Tongue (tissue), 3 donors: ENCODE measurements around the gene OR7G3. TPM values are rescaled to one million over a fixed set of nuclear protein-coding genes. Genes with fewer than 3 reads are reported as not detected.
A peak's percentile ranks its signal among the peaks of the same experiment; 100 is the strongest.

Source experiments
- DNase-seq: peaks from one replicate; pipeline ENCODE4 v3.0.0-alpha.2; 2015
- small RNA-seq: library from RNA; depleted of rRNA; stranded (forward); fragments of <200 nt; gene quantifications from one replicate; pipeline ENCODE3, GENCODE V24; 2014; ENCODE audit warnings: low replicate concordance
- total RNA-seq: library from RNA; depleted of rRNA; stranded (reverse); fragments of >200 nt; gene quantifications from one replicate; pipeline ENCODE4 v1.2.3, GENCODE V29; 2014

The OR7G3 gene
- total RNA-seq, 1 donor from 2014 or later: not detected

DNA sequence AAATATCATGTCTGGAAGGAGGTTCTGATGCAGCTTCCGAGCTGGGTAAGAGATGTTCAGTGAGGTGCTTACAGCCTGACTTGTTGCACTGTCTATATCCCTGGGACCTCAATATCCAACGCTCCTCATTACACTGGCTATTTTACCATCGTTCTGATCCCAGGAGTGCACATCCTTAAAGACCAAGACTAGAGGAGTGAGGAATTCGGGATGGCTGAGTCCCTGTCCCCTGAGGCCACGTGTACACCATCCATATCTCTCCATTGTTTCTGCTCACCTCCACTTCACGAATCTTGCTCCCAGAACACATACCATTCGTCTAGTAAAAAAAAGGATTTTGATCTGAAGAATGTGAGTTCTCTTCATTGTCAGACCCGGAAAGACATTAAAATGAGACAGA is 19.4 kb downstream of the OR7G3 start, which contains the start of gene OR7G2:
OR7G2 (minus strand) TSS at position 101 of the 400 bp plus-strand sequence. CDS start 4,232 bp downstream, outside the sequence.
- DNase-seq: no peak

DNA sequence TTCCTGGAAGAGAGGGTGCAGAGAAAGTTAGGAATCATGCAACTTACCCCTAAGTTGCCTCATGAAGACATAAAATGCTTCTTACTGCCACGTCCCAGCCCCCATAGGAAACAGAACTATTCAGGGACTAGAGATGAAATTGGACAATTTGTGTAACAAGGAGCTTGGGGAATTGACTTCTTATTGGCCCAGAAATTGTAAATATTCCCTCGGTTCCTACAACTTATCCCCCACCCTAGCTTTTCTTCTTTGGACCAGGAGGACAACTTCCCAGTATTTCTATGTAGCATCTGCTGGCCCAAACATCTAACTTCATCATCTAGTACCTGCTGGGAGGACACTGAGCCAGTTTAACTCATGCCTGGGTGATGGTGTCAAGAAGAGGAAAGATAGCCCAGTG is 40.0 kb downstream of the OR7G3 start, which contains the start of gene OR1M1:
OR1M1 (plus strand) TSS at position 301 of the 400 bp plus-strand sequence. CDS start 6,184 bp downstream, outside the sequence.
- no peak for DNase-seq

DNA sequence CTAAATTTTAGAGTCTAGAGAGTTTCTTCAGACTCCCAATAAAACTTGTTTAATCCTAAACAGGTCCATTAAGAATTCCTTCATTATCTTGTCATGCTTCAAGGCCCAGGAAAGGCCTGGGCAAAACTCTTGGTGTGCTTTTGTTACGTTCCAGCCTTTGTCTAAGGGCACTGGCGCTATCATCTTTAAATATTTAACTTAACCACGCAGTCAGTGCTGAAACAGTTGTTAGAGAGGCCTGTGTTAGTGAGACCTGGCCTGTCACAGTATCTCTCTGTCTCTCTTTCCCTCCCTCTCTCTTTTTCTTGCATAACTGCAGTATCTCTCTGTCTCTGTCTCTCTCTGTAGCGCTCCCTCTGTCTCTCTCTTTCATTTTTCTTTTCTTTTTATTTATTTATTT is 48.1 kb downstream of the OR7G3 start:
- DNase-seq: no peak

DNA sequence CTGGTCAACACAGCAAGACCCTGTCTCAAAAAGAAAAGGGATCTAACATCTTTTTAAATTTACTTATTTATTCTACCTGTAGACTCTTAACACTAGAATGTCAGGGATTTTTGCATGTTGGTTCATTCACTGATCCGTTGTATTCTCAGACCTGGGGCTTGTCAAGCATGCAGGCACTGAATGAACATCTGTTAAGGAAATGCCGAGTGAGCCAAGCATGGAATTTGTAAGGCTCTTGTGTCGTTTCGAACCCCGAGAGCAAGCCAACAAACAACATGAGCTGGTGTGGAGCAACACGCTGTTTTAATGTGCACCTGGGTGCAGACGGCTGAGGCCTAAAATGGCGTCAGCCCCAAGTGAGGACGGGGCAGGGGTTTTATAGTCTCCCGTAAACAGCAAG is 49.8 kb downstream of the OR7G3 start:
- DNase-seq: peak; percentile 59

Small RNA genes within 50 kb of the gene (small RNA-seq; reads per million reads assigned to genes)
- gene OR1M4P: not detected

Other genes with a start within 250 kb of the OR7G3 start
- 1.1 TPM for gene MUC16, start 116.5 kb downstream of the OR7G3 start, total RNA-seq
- gene OR1M1, start 39.9 kb downstream of the OR7G3 start, total RNA-seq: not detected
- gene OR7G2, start 19.5 kb downstream of the OR7G3 start, total RNA-seq: not detected
- not detected for gene OR7G1, start 11.2 kb downstream of the OR7G3 start, total RNA-seq
- gene ZNF317, start 13.4 kb upstream of the OR7G3 start, total RNA-seq: 23.0 TPM
- not detected for gene OR7D2, start 52.0 kb upstream of the OR7G3 start, total RNA-seq
- gene OR7D4, start 92.6 kb upstream of the OR7G3 start, total RNA-seq: not detected
- gene OR7E24, start 124.0 kb upstream of the OR7G3 start, total RNA-seq: not detected
- gene ZNF699, start 182.9 kb upstream of the OR7G3 start, total RNA-seq: 23.5 TPM
- gene ZNF559, start 197.2 kb upstream of the OR7G3 start, total RNA-seq: 29.2 TPM
- gene ZNF177, start 236.1 kb upstream of the OR7G3 start, total RNA-seq: 5.8 TPM